Measurements from ENCODE around the gene FZD2. TPM values are rescaled to one million over a fixed set of nuclear protein-coding genes. Genes with fewer than 3 reads are reported as not detected.

Gene FZD2
- total and polyA plus RNA-seq, 4 donors = 0.37 to 0.61 (median 0.42) TPM; not detected in 1

DNA sequence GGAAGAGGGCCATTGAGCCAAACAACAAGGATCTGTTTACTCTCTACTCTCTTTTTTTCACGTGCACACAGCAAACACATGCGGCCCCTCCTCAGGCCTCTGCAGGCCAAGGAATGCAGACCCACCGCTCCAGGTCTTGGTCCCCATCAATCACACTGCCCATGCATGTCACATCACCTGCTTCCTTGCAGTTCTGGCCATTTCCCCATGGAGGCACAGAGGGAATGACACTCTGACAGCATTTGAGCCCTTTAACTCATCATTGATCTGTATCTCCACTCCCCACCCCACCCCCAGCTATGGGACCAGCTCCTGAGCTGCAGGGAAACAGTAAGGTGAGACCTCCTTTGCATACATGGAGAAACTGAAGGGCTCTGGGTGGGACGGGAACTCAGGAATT, 53.0 kb downstream of the FZD2 start:
- H3K27me3 ChIP-seq (ENCODE audit: control insufficient read depth in 4 of 4, insufficient read depth in 4 of 4, low read length in 3 of 4) = peaks cover 0 to 9% (median 0%) of the 10 kb centered on the region in 4 donors
- no peak overlapping the region for H3K4me3 ChIP-seq (ENCODE audit: low read depth in 1 of 3, low read length in 3 of 3)
- H3K9me3 ChIP-seq (ENCODE audit: control insufficient read depth in 4 of 4, low read length in 3 of 4) = no peaks in the 10 kb centered on the region
- no peak for TF ChIP-seq HNF4G (IDR thresholded peaks at IDR 0.05)
- TF ChIP-seq, protein P1, sequence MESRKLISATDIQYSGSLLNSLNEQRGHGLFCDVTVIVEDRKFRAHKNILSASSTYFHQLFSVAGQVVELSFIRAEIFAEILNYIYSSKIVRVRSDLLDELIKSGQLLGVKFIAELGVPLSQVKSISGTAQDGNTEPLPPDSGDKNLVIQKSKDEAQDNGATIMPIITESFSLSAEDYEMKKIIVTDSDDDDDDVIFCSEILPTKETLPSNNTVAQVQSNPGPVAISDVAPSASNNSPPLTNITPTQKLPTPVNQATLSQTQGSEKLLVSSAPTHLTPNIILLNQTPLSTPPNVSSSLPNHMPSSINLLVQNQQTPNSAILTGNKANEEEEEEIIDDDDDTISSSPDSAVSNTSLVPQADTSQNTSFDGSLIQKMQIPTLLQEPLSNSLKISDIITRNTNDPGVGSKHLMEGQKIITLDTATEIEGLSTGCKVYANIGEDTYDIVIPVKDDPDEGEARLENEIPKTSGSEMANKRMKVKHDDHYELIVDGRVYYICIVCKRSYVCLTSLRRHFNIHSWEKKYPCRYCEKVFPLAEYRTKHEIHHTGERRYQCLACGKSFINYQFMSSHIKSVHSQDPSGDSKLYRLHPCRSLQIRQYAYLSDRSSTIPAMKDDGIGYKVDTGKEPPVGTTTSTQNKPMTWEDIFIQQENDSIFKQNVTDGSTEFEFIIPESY (IDR thresholded peaks at IDR 0.05) = no peak
- TF ChIP-seq, protein P2, sequence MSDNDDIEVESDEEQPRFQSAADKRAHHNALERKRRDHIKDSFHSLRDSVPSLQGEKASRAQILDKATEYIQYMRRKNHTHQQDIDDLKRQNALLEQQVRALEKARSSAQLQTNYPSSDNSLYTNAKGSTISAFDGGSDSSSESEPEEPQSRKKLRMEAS (IDR thresholded peaks at IDR 0.05) = no peak
- no peak overlapping the region for H3K27ac ChIP-seq (ENCODE audit: low read depth in 1 of 2, low read length in 2 of 2)
- H3K9ac ChIP-seq (ENCODE audit: low read depth in 1 of 2, low read length in 2 of 2) = no peak overlapping the region
- DNase-seq (ENCODE audit: low spot score) = no peak
- H3K4me1 ChIP-seq (ENCODE audit: control insufficient read depth in 4 of 4, insufficient read depth in 4 of 4, low read length in 3 of 4) = no peaks in the 10 kb centered on the region
- no peaks in the 10 kb centered on the region for H3K36me3 ChIP-seq (ENCODE audit: control insufficient read depth in 4 of 4, insufficient read depth in 3 of 4, low read depth in 1 of 4, low read length in 3 of 4)
- WGBS = 42% methylated on average over 4 of the region's 4 CpGs

Other genes starting within 250 kb of the FZD2 start
- gene RUNDC3A, start 248.9 kb upstream of the FZD2 start, total RNA-seq = 10 to 100 TPM in 1 of 2 donors, not detected in 1; 17.0 TPM
- under 1 TPM; 0.05 to 0.06 TPM for gene RUNDC3A, start 248.9 kb upstream of the FZD2 start, polyA plus RNA-seq
- gene SLC25A39, start 232.7 kb upstream of the FZD2 start, total RNA-seq = 100 to 1,000 TPM in 1 of 2 donors, 10 to 100 TPM in 1; 62.0 to 395 TPM
- 10 to 100 TPM; 70.5 to 97.2 TPM for gene SLC25A39, start 232.7 kb upstream of the FZD2 start, polyA plus RNA-seq
- gene GRN, start 212.2 kb upstream of the FZD2 start, total RNA-seq = 100 to 1,000 TPM in 1 of 2 donors, 10 to 100 TPM in 1; 90.9 to 166 TPM
- gene GRN, start 212.2 kb upstream of the FZD2 start, polyA plus RNA-seq = 100 to 1,000 TPM; 127 to 139 TPM
- 1 to 10 TPM in 1 of 2 donors, under 1 TPM in 1; 0.08 to 1.1 TPM for gene FAM171A2, start 193.6 kb upstream of the FZD2 start, total RNA-seq
- under 1 TPM in 1 of 2 donors, not detected in 1; 0.18 TPM for gene FAM171A2, start 193.6 kb upstream of the FZD2 start, polyA plus RNA-seq
- gene ITGA2B, start 167.8 kb upstream of the FZD2 start, total RNA-seq = 10 to 100 TPM in 1 of 2 donors, under 1 TPM in 1; 0.25 to 23.8 TPM
- under 1 TPM; 0.22 to 0.38 TPM for gene ITGA2B, start 167.8 kb upstream of the FZD2 start, polyA plus RNA-seq
- 10 to 100 TPM in 1 of 2 donors, 1 to 10 TPM in 1; 8.4 to 21.8 TPM for gene GPATCH8, start 54.1 kb upstream of the FZD2 start, total RNA-seq
- 10 to 100 TPM in 1 of 2 donors, 1 to 10 TPM in 1; 4.2 to 11.4 TPM for gene GPATCH8, start 54.1 kb upstream of the FZD2 start, polyA plus RNA-seq
- gene MEIOC, start 99.0 kb downstream of the FZD2 start, total RNA-seq = not detected
- under 1 TPM in 1 of 2 donors, not detected in 1; 0.31 TPM for gene MEIOC, start 99.0 kb downstream of the FZD2 start, polyA plus RNA-seq
- 1 to 10 TPM; 7.7 to 8.6 TPM for gene CCDC43, start 132.3 kb downstream of the FZD2 start, total RNA-seq
- gene CCDC43, start 132.3 kb downstream of the FZD2 start, polyA plus RNA-seq = 1 to 10 TPM; 4.5 to 5.7 TPM
- gene DBF4B, start 151.2 kb downstream of the FZD2 start, total RNA-seq = 1 to 10 TPM; 1.3 to 4.5 TPM
- under 1 TPM; 0.44 to 0.84 TPM for gene DBF4B, start 151.2 kb downstream of the FZD2 start, polyA plus RNA-seq
- gene ADAM11, start 201.5 kb downstream of the FZD2 start, total RNA-seq = 1 to 10 TPM in 1 of 2 donors, under 1 TPM in 1; 0.08 to 1.1 TPM
- under 1 TPM in 1 of 2 donors, not detected in 1; 0.06 TPM for gene ADAM11, start 201.5 kb downstream of the FZD2 start, polyA plus RNA-seq